Muscle of back (tissue), 11 donors: ENCODE data around the gene SKA3. TPM values are rescaled to one million over a fixed set of nuclear protein-coding genes. Genes with fewer than 3 reads are reported as not detected.

Experiments used
- DNase-seq, 3 donors: peaks; one replicate each; pipeline versions ENCODE4 v3.0.0 to v3.0.0-alpha.2; 2013
- polyA plus RNA-seq, 10 donors: library from polyadenylated mRNA; unstranded; fragments of 120-200 nt; gene quantifications; one replicate each; pipeline ENCODE4 v1.2.1, GENCODE V29; 2013; ENCODE audit not compliant: insufficient read length in 10 of 10

Gene SKA3
- polyA plus RNA-seq, 10 donors = 3.5 to 9.0 (median 5.7) TPM

DNA sequence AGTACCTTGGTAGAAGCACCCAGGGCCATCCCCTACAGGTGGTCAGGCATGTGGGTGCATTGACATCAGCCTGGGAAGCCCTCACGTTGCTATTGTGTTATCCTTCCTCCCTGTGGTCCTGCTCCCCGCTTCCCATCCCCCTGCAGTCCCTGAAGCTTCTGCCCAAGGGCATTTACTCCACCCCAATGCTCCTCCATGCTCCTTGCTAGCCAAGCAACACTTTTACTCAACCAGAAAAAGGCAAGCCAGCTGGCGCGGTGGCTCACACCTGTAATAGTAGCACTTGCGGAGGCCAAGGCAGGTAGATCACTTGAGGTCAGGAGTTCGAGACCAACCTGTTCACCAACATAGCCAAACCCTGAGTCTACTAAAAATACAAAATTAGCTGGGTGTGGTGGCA is 60.2 kb downstream of the SKA3 start:
- DNase-seq = no peak

DNA sequence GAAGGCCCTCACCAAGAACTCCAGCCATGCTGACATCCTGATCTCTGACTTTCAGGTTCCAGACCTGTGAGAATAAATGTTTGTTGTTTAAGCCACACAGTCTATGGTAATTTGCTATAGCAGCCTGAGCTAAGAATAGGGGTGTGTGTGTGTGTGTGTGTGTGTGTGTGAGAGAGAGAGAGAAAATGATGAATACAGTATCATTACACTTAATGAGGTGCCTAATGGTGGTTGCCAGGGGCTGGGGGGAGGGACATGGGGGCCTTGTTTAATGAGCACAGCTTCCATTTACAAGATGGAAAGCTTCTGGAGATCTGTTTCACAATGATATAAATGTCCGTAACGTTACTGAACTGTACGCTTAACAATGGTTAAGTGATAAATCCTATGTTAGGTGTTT is 61.1 kb downstream of the SKA3 start:
- no peak for DNase-seq

DNA sequence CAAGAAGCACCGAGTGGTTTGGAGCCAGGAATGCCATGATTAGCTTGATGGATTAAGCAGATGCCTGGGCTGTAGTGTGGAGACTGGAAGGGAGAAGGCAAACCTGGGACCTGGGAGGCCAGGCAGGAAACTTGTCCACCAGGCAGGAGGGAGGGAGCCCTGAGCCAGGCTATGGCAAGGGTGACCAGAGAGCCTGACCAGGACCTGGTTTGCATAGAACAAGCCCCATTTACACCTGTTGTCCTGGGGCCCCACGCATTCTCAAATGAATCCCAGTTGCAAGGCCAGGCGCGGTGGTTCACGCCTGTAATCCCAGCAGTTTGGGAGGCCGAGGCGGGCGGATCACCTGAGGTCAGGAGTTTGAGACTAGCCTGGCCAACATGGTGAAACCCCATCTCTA is 64.8 kb downstream of the SKA3 start:
- no peak for DNase-seq

DNA sequence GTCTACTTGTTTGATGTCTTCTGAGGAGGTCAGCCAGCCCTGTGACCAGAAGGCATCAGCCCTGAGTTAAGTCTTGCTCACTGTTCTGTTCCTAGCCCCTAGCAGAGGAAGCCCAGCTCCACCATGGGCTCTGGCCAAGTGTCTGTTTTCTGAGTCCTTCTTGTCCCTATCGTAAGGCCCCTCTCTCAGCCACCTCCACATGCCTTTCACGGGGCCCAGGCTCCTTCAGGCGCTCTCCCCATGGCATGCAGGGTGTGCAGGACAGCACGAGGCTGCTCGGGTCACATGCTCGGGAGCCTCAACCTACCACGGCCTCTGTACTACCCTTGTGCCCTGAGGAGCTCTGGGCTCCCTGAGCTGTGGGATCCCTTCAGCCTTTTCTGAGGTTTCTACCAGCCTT is 67.2 kb downstream of the SKA3 start:
- DNase-seq = no peak

DNA sequence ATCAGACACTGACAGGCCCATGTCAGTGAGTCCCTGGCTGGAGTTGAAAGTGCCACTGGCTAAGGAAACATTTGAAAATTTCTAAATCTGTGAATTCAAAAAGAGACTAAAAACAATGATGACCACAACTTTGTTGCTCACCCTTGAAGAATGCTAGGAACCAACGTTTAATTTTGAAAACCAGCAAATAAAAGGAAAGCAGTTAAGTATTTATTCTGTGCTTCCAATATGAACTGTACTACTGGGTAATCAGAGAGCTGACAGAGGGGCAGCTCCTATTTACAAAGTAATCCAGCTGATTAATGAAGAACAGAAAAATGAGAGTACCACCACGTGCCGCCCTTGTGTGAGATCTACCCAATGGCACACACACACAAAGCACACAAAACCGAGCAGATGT is 70.3 kb downstream of the SKA3 start:
- peak in 1 of 3 donors; percentile 30 for DNase-seq

DNA sequence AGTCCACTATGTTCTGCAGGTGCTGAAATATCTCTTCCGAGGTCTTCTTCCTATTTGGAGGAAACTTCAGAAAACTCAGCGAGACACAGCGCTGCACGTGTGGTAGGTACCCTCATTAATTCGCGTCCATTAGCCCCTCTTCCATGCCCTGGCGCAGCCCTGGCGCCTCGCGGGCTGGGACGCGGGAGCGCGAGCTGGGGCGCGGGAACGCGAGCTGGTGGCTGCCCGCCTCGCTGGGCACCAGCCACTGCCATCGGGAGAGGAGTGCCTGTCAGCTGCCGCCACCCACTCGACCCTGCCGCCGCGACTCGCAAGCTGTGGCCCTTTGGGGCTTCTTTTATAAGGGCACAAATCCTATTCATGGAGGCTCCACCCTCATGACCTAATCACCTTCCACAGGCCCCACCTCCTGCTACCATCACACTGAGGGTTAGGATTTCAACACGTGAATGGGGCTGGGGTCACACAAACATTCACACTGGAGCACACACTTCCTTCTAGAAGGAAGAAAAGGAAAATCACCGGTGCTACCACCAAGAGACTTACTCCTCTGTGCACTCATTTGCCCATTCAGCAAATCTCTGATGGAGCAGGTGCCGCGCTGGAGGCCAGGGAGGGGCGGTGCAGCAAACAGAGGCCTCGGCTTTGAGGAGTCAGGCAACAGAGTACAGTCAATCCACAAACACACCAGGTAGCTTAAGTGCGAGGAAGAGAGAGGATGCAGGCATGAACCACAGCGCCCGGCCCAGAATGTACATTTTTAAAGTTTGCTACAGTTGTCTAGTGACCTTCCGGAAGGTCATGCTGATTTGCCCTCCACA is 71.9 kb downstream of the SKA3 start:
- no peak for DNase-seq

Other genes with a start within 250 kb of the SKA3 start
- gene LATS2, start 115.0 kb downstream of the SKA3 start, polyA plus RNA-seq = 10 to 100 TPM; 15.3 to 23.1 (median 19.2) TPM
- 100 to 1,000 TPM; 178 to 221 (median 192) TPM for gene SAP18, start 36.4 kb downstream of the SKA3 start, polyA plus RNA-seq
- 10 to 100 TPM; 13.4 to 18.4 (median 14.9) TPM for gene MRPL57, start 106 bp upstream of the SKA3 start, polyA plus RNA-seq